Measurements from ENCODE around the gene GNPDA1.

Gene GNPDA1

GRCh38 chr5:142011572-142012185 lies 1.1 kb downstream of the GNPDA1 start:
- Histone ChIP-seq H3K27ac (ENCODE audit: low read depth, low read length) (no peak overlapping the region), H3K36me3 (ENCODE audit: low read length) (no peaks in the 10 kb centered on the region), H3K9me2 (replicated peaks; ENCODE audit: insufficient read depth, low read length) (no peaks in the 10 kb centered on the region), H3K4me2 (ENCODE audit: low read depth, low read length, poor library complexity, severe bottlenecking) (peak overlapping the region; percentile 80), H4K20me1 (ENCODE audit: low read depth, low read length) (no peaks in the 10 kb centered on the region), H3F3A (ENCODE audit: insufficient read depth) (no peaks in the 10 kb centered on the region), H2AFZ (ENCODE audit: low read depth, low read length, severe bottlenecking) (no peak overlapping the region), H3K9ac (ENCODE audit: low read length) (no peak overlapping the region), H3K4me3 (ENCODE audit: insufficient read depth, low read length, poor library complexity, severe bottlenecking) (no peak overlapping the region), H3K27me3 (ENCODE audit: low read length) (no peaks in the 10 kb centered on the region), H3K79me2 (ENCODE audit: insufficient read depth, low read length) (no peaks in the 10 kb centered on the region), H3K9me3 (ENCODE audit: insufficient read depth, low read length) (no peaks in the 10 kb centered on the region)
- TF ChIP-seq CTCF (IDR thresholded peaks at IDR 0.05; ENCODE audit: insufficient read depth, low read length, poor library complexity, severe bottlenecking) (no peak), EZH2phosphoT487 (conservative IDR thresholded peaks at IDR 0.05; ENCODE audit: low read length) (no peak)

DNA sequence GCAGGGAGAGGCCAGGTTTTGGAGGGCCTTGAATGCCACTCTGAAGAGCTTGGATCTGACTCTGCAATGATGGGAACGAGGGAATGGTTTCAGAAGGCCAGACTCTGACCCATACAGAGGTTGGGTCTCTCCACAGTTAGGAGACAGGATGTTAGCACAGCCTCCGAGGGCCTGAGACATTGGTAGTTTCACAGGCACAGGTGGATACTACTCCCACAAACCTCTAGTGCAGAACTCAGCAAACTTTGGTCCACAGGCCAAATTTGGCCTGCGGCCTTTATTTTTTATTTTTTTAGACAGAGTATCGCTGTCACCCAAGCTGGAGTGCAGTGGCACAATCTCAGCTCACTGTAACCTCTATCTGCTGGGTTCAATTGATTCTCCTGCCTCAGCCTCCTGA lies 2.9 kb downstream of the GNPDA1 start:
- Histone ChIP-seq H3K9ac (ENCODE audit: low read length) (no peak overlapping the region), H3K36me3 (ENCODE audit: low read length) (no peaks in the 10 kb centered on the region), H3K9me2 (replicated peaks; ENCODE audit: insufficient read depth, low read length) (no peaks in the 10 kb centered on the region), H3K27me3 (ENCODE audit: low read length) (no peaks in the 10 kb centered on the region), H4K20me1 (ENCODE audit: low read depth, low read length) (no peaks in the 10 kb centered on the region), H3K27ac (ENCODE audit: low read depth, low read length) (no peak overlapping the region), H3K9me3 (ENCODE audit: insufficient read depth, low read length) (no peaks in the 10 kb centered on the region), H3K4me2 (ENCODE audit: low read depth, low read length, poor library complexity, severe bottlenecking) (no peak overlapping the region), H3K4me3 (ENCODE audit: insufficient read depth, low read length, poor library complexity, severe bottlenecking) (no peak overlapping the region), H2AFZ (ENCODE audit: low read depth, low read length, severe bottlenecking) (no peak overlapping the region), H3K79me2 (ENCODE audit: insufficient read depth, low read length) (no peaks in the 10 kb centered on the region), H3F3A (ENCODE audit: insufficient read depth) (no peaks in the 10 kb centered on the region)
- TF ChIP-seq EZH2phosphoT487 (conservative IDR thresholded peaks at IDR 0.05; ENCODE audit: low read length) (no peak), CTCF (IDR thresholded peaks at IDR 0.05; ENCODE audit: insufficient read depth, low read length, poor library complexity, severe bottlenecking) (no peak)

- H3K27ac ChIP-seq (ENCODE audit: low read depth, low read length): no peak overlapping the region
- no peaks in the 10 kb centered on the region for H3K27me3 ChIP-seq (ENCODE audit: low read length)
- no peak for TF ChIP-seq CTCF (IDR thresholded peaks at IDR 0.05; ENCODE audit: insufficient read depth, low read length, poor library complexity, severe bottlenecking)
- TF ChIP-seq EZH2phosphoT487 (conservative IDR thresholded peaks at IDR 0.05; ENCODE audit: low read length): no peak
- no peak overlapping the region for H3K4me3 ChIP-seq (ENCODE audit: insufficient read depth, low read length, poor library complexity, severe bottlenecking)
- no peaks in the 10 kb centered on the region for H3K9me3 ChIP-seq (ENCODE audit: insufficient read depth, low read length)
- no peaks in the 10 kb centered on the region for H3K9me2 ChIP-seq (replicated peaks; ENCODE audit: insufficient read depth, low read length)
- H2AFZ ChIP-seq (ENCODE audit: low read depth, low read length, severe bottlenecking): no peak overlapping the region
- no peak overlapping the region for H3K4me2 ChIP-seq (ENCODE audit: low read depth, low read length, poor library complexity, severe bottlenecking)
- H3K36me3 ChIP-seq (ENCODE audit: low read length): no peaks in the 10 kb centered on the region
- no peaks in the 10 kb centered on the region for H3F3A ChIP-seq (ENCODE audit: insufficient read depth)
- H3K9ac ChIP-seq (ENCODE audit: low read length): no peak overlapping the region
- H3K79me2 ChIP-seq (ENCODE audit: insufficient read depth, low read length): no peaks in the 10 kb centered on the region
- no peaks in the 10 kb centered on the region for H4K20me1 ChIP-seq (ENCODE audit: low read depth, low read length)
Observed at GRCh38 chr5:142008813-142009212, 4.0 kb downstream of the GNPDA1 start.
